K562 (cell line): ENCODE measurements around the gene GALNT12. TPM values are rescaled to one million over a fixed set of nuclear protein-coding genes. Genes with fewer than 3 reads are reported as not detected.
A peak's percentile ranks its signal among the peaks of the same experiment; 100 is the strongest.

Source experiments
- BCOR ChIP-seq: fragments of 450-650 bp; IDR thresholded peaks from 2 replicates; pipeline ENCODE4 v1.6.1; 2016
- BMI1 ChIP-seq: fragments of 150-350 bp; IDR thresholded peaks from 2 replicates; pipeline ENCODE4 v1.6.1; 2014; ENCODE audit warnings: low read length
- ELF2 ChIP-seq: fragments of 250-450 bp; sonication (Bioruptor Pico); IDR thresholded peaks from 2 replicates; pipeline ENCODE4 v1.5.0; 2021; ENCODE audit warnings: mild to moderate bottlenecking
- GTF2A2 ChIP-seq: IDR thresholded peaks from 2 replicates; pipeline ENCODE4 v1.6.1; 2016; ENCODE audit warnings: mild to moderate bottlenecking, missing genetic modification characterization, missing compliant biosample characterization
- HMG20B ChIP-seq: fragments of 250-450 bp; sonication (Bioruptor Pico); IDR thresholded peaks from 2 replicates; pipeline ENCODE4 v1.5.0; 2021; ENCODE audit warnings: mild to moderate bottlenecking
- HOMEZ ChIP-seq: fragments of 250-450 bp; sonication (Bioruptor Pico); IDR thresholded peaks from 2 replicates; pipeline ENCODE4 v1.4.0; 2020; ENCODE audit warnings: mild to moderate bottlenecking, moderate library complexity
- MEF2D ChIP-seq: conservative IDR thresholded peaks from 2 replicates; pipeline ENCODE4 v1.6.1; 2016; ENCODE audit warnings: low read depth, missing genetic modification characterization, missing compliant biosample characterization
- NCOA1 ChIP-seq: fragments of 450-650 bp; IDR thresholded peaks from 2 replicates; pipeline ENCODE4 v1.6.1; 2016; ENCODE audit warnings: low read depth
- NR3C1 ChIP-seq: sonication (generic); formaldehyde crosslinking; IDR thresholded peaks from 2 replicates; pipeline ENCODE4 v1.8.1; 2022; ENCODE audit warnings: missing genetic modification reagents
- STAT5B ChIP-seq: fragments of 250-450 bp; sonication (Bioruptor Pico); IDR thresholded peaks from 2 replicates; pipeline ENCODE4 v1.8.0; 2021; ENCODE audit warnings: mild to moderate bottlenecking, inconsistent platforms
- ZC3H4 ChIP-seq: sonication (generic); formaldehyde crosslinking; IDR thresholded peaks from 2 replicates; pipeline ENCODE4 v1.9.0; 2021; ENCODE audit warnings: missing genetic modification reagents, borderline replicate concordance
- ZHX1 ChIP-seq: fragments of 150-350 bp; conservative IDR thresholded peaks from 2 replicates; pipeline ENCODE4 v1.6.1; 2014; ENCODE audit warnings: low read length
- ZNF518B ChIP-seq: fragments of 250-450 bp; sonication (Bioruptor Pico); IDR thresholded peaks from 2 replicates; pipeline ENCODE4 v1.5.0; 2021; ENCODE audit warnings: mild to moderate bottlenecking, moderate library complexity
- ZNF778 ChIP-seq: fragments of 450-650 bp; formaldehyde crosslinking; IDR thresholded peaks from 2 replicates; pipeline ENCODE4 v1.4.0; 2020; ENCODE audit warnings: mild to moderate bottlenecking, moderate library complexity
- polyA plus RNA-seq, 8 experiments: library from polyadenylated mRNA; depleted of rRNA in 4 of 8; stranded (reverse) in 5 of 8; unstranded in 3 of 8; fragments of >200 nt; fragmentation: Nextera tagmentation in 2 of 8; fragmentation: Illumina TruSeq in 1 of 8; extraction: Ambion mirVana in 2 of 8; extraction: Trizol in 1 of 8; gene quantifications; 2 replicates each; pipeline versions ENCODE4 v1.2.1 to v1.2.3, GENCODE V29; 2011 to 2014; ENCODE audit warnings: inconsistent platforms in 1 of 8, missing spikeins in 1 of 8
- total RNA-seq, 7 experiments: library from RNA; depleted of rRNA in 6 of 7; stranded (reverse); fragments of >200 nt in 6 of 7; fragmentation: Illumina TruSeq in 2 of 7; extraction: Trizol in 2 of 7; gene quantifications; 2 replicates each; pipeline versions ENCODE4 v1.2.1 to v1.2.3, GENCODE V29; 2011 to 2021; ENCODE audit warnings: low replicate concordance in 1 of 7
- TF ChIP-seq, protein P1 (sequence below): sonication (generic); formaldehyde crosslinking; IDR thresholded peaks from 2 replicates; pipeline ENCODE4 v1.8.0; 2023; ENCODE audit warnings: missing genetic modification reagents, mild to moderate bottlenecking, borderline replicate concordance

GALNT12 gene
- total and polyA plus RNA-seq, 9 of the 15 experiments (the other 6 are each of a cell fraction or from before 2014, with no cell fraction given) = 29.7 to 82.9 (median 44.2) TPM

GRCh38 chr9:98867429-98868168, 60.1 kb downstream of the GALNT12 start (continued):
- TF ChIP-seq ZNF518B (CRISPR knock-in tag) (no peak), HOMEZ (CRISPR knock-in tag) (peak; percentile 88; the same call in 1 of the 2 replicates), ZC3H4 (CRISPR knock-in tag) (no peak), ZHX1 (no peak), STAT5B (no peak), ELF2 (CRISPR knock-in tag) (0 out of 2 replicates have a peak, but pooled peaks have one; percentile 35), MEF2D (tag) (peak; percentile 85; the same call in 1 of the 2 replicates), NR3C1 (no peak), ZNF778 (CRISPR knock-in tag) (no peak), GTF2A2 (peak; percentile 80), NCOA1 (peak; percentile 78), BCOR (no peak; the same call in 1 of the 2 replicates), BMI1 (no peak), HMG20B (CRISPR knock-in tag) (no peak)
- TF ChIP-seq, protein P1, sequence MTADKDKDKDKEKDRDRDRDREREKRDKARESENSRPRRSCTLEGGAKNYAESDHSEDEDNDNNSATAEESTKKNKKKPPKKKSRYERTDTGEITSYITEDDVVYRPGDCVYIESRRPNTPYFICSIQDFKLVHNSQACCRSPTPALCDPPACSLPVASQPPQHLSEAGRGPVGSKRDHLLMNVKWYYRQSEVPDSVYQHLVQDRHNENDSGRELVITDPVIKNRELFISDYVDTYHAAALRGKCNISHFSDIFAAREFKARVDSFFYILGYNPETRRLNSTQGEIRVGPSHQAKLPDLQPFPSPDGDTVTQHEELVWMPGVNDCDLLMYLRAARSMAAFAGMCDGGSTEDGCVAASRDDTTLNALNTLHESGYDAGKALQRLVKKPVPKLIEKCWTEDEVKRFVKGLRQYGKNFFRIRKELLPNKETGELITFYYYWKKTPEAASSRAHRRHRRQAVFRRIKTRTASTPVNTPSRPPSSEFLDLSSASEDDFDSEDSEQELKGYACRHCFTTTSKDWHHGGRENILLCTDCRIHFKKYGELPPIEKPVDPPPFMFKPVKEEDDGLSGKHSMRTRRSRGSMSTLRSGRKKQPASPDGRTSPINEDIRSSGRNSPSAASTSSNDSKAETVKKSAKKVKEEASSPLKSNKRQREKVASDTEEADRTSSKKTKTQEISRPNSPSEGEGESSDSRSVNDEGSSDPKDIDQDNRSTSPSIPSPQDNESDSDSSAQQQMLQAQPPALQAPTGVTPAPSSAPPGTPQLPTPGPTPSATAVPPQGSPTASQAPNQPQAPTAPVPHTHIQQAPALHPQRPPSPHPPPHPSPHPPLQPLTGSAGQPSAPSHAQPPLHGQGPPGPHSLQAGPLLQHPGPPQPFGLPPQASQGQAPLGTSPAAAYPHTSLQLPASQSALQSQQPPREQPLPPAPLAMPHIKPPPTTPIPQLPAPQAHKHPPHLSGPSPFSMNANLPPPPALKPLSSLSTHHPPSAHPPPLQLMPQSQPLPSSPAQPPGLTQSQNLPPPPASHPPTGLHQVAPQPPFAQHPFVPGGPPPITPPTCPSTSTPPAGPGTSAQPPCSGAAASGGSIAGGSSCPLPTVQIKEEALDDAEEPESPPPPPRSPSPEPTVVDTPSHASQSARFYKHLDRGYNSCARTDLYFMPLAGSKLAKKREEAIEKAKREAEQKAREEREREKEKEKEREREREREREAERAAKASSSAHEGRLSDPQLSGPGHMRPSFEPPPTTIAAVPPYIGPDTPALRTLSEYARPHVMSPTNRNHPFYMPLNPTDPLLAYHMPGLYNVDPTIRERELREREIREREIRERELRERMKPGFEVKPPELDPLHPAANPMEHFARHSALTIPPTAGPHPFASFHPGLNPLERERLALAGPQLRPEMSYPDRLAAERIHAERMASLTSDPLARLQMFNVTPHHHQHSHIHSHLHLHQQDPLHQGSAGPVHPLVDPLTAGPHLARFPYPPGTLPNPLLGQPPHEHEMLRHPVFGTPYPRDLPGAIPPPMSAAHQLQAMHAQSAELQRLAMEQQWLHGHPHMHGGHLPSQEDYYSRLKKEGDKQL (CRISPR knock-in tag) = no peak
